ENCODE measurements around the gene SIX5. TPM values are rescaled to one million over a fixed set of nuclear protein-coding genes. Genes with fewer than 3 reads are reported as not detected.

Gene SIX5
- total RNA-seq, 1 experiment from 2014 or later = 9.3 TPM

DNA sequence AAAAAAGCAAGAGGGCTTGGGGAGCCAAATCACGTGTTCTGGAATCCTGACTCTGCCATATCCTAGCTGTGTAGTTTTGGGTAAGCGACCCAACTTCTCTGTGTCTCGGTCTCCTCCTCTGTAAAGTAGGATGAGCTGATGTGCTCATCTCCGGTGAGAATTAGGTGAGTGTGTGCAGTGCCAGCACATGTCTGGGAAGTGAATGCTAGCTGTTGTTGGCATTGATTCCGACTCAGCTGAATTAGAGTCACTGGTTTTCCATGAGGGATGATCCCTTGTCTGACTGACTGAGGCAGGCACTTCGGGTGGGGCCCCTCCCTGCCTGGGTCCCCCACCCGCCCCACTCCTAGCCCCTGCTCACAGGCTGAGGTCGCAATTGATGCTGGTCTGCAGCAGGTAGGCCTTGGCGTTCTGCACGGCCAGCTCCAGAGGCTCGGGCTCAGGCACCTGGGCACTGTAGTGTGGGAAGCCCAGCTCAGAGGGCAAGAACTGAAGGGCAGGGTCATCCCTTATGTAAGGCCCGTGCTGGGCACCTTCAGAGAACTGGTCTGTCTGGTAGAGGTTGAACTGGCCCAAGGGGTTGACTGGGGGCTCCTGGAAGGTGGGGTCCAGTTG lies 45.2 kb upstream of the SIX5 start:
- BruUV-seq (replicated peaks) = no TSS peak
- no peak overlapping the region for H3K4me2 ChIP-seq (ENCODE audit: low read length)
- ChIA-PET POLR2A (ENCODE audit: unreplicated experiment) (no interaction called here), CTCF (no interaction called here)
- H4K20me1 ChIP-seq (ENCODE audit: low read length) = no peaks in the 10 kb centered on the region
- no peaks in the 10 kb centered on the region for H3F3A ChIP-seq (ENCODE audit: low read length, unreplicated experiment)
- no peaks in the 10 kb centered on the region for H3K9me3 ChIP-seq (ENCODE audit: low read length)
- DNase-seq = no peak
- H3K4me1 ChIP-seq (ENCODE audit: insufficient read depth, low read length) = peaks cover 7% of the 10 kb centered on the region
- H3K36me3 ChIP-seq (ENCODE audit: low read depth, low read length) = no peaks in the 10 kb centered on the region; the same call in 1 of the 2 replicates
- no peaks in the 10 kb centered on the region for H3K9me2 ChIP-seq (replicated peaks; ENCODE audit: low read length)
- TF ChIP-seq EZH2 (IDR thresholded peaks at IDR 0.05; ENCODE audit: low read length, unreplicated experiment) = no peak
- TF ChIP-seq, protein P1, sequence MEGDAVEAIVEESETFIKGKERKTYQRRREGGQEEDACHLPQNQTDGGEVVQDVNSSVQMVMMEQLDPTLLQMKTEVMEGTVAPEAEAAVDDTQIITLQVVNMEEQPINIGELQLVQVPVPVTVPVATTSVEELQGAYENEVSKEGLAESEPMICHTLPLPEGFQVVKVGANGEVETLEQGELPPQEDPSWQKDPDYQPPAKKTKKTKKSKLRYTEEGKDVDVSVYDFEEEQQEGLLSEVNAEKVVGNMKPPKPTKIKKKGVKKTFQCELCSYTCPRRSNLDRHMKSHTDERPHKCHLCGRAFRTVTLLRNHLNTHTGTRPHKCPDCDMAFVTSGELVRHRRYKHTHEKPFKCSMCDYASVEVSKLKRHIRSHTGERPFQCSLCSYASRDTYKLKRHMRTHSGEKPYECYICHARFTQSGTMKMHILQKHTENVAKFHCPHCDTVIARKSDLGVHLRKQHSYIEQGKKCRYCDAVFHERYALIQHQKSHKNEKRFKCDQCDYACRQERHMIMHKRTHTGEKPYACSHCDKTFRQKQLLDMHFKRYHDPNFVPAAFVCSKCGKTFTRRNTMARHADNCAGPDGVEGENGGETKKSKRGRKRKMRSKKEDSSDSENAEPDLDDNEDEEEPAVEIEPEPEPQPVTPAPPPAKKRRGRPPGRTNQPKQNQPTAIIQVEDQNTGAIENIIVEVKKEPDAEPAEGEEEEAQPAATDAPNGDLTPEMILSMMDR (conservative IDR thresholded peaks at IDR 0.05; ENCODE audit: low read depth, low read length) = no peak
- no peak for TF ChIP-seq EZH2phosphoT487 (IDR thresholded peaks at IDR 0.05; ENCODE audit: borderline replicate concordance, low read length)
- H2AFZ ChIP-seq (ENCODE audit: low read length) = no peak overlapping the region
- H3K9ac ChIP-seq (ENCODE audit: low read length) = no peak overlapping the region
- H3K27ac ChIP-seq (ENCODE audit: low read length) = no peak overlapping the region
- no peak for ATAC-seq
- no peaks in the 10 kb centered on the region for H3K79me2 ChIP-seq (ENCODE audit: low read length)
- intact Hi-C loops (cut with micrococcal nuclease) = no loop called here
- H3K4me3 ChIP-seq (ENCODE audit: low read length) = no peak overlapping the region
- H3K27me3 ChIP-seq (ENCODE audit: low read length) = no peaks in the 10 kb centered on the region

DNA sequence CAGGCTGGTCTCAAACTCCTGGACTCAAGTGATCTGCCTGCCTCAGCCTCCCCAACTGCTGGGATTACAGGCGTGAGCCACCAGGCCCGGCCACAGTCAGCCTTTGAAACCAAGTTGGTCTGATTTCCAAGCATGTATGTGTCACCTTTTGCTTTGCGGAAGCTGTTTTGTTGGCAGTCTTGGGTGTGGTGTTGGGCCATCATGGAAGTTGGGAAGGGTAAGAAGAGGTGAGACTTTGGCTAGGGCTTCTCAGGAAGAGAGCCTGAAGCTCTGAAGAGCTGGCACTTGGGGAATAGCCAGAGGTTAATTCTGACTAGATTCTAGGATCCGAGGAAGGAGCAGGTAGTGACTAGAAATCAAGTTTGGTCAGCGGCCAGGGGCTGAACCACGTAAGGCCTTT lies 43.2 kb upstream of the SIX5 start:
- Histone ChIP-seq H3K9me3 (ENCODE audit: low read length) (no peaks in the 10 kb centered on the region), H3K9me2 (replicated peaks; ENCODE audit: low read length) (no peaks in the 10 kb centered on the region), H4K20me1 (ENCODE audit: low read length) (no peaks in the 10 kb centered on the region), H3K9ac (ENCODE audit: low read length) (no peak overlapping the region), H3K4me1 (ENCODE audit: insufficient read depth, low read length) (peaks cover 7% of the 10 kb centered on the region), H3K4me3 (ENCODE audit: low read length) (no peak overlapping the region), H3F3A (ENCODE audit: low read length, unreplicated experiment) (no peaks in the 10 kb centered on the region), H3K79me2 (ENCODE audit: low read length) (no peaks in the 10 kb centered on the region), H3K36me3 (ENCODE audit: low read depth, low read length) (no peaks in the 10 kb centered on the region; the same call in 1 of the 2 replicates), H3K27ac (ENCODE audit: low read length) (no peak overlapping the region), H2AFZ (ENCODE audit: low read length) (no peak overlapping the region), H3K27me3 (ENCODE audit: low read length) (no peaks in the 10 kb centered on the region), H3K4me2 (ENCODE audit: low read length) (no peak overlapping the region)
- BruUV-seq (replicated peaks) = no TSS peak
- intact Hi-C loops (cut with micrococcal nuclease) = no loop called here
- ChIA-PET CTCF (no interaction called here), POLR2A (ENCODE audit: unreplicated experiment) (interaction anchor here (0.7 kb wide), 1 partner anchor 91 kb away, joined by 6 read pairs; no protein-coding TSS in a partner anchor)
- no peak for ATAC-seq
- no peak for TF ChIP-seq EZH2phosphoT487 (IDR thresholded peaks at IDR 0.05; ENCODE audit: borderline replicate concordance, low read length)
- TF ChIP-seq EZH2 (IDR thresholded peaks at IDR 0.05; ENCODE audit: low read length, unreplicated experiment) = no peak
- TF ChIP-seq, protein P1 (conservative IDR thresholded peaks at IDR 0.05; ENCODE audit: low read depth, low read length) = no peak
- DNase-seq = no peak

DNA sequence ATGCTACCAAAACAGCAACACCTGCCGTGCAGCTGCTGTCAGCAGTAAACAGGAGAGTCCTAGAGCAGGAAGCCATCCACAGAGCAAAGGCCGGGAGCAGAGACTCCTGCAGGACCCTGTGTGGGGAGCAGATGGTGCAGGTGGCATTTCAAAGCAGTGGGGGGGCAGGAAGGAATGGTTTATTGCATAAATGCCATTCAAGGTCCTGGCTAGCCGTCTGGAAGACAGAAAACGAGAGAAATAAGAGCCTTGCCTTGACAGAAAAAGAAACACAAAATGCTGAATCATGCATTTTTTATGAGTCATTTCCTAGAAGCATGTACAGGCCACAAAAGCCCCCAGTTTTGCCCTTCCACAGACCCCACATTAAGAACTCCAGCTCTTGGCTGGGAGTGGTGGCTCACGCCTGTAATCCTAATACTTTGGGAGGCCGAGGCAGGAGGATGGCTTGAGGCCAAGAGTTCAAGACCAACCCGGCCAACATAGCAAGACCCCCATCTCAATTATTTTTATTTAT lies 40.6 kb upstream of the SIX5 start:
- no peak overlapping the region for H3K9ac ChIP-seq (ENCODE audit: low read length)
- H2AFZ ChIP-seq (ENCODE audit: low read length) = peak overlapping the region; percentile 69

More for the DNA sequence above, 40.6 kb upstream of the SIX5 start:
- H3K79me2 ChIP-seq (ENCODE audit: low read length) = no peaks in the 10 kb centered on the region
- H3K9me3 ChIP-seq (ENCODE audit: low read length) = no peaks in the 10 kb centered on the region
- H3K36me3 ChIP-seq (ENCODE audit: low read depth, low read length) = no peaks in the 10 kb centered on the region
- DNase-seq (peak; percentile 58), ATAC-seq (peak; percentile 51)
- H3K4me2 ChIP-seq (ENCODE audit: low read length) = peak overlapping the region; percentile 68
- no peaks in the 10 kb centered on the region for H3F3A ChIP-seq (ENCODE audit: low read length, unreplicated experiment)
- H4K20me1 ChIP-seq (ENCODE audit: low read length) = no peaks in the 10 kb centered on the region
- no peaks in the 10 kb centered on the region for H3K9me2 ChIP-seq (replicated peaks; ENCODE audit: low read length)
- no peak overlapping the region for H3K4me3 ChIP-seq (ENCODE audit: low read length)
- CTCF ChIA-PET = no interaction called here
- peak overlapping the region; percentile 54 for H3K27ac ChIP-seq (ENCODE audit: low read length)
- peaks cover 7% of the 10 kb centered on the region for H3K4me1 ChIP-seq (ENCODE audit: insufficient read depth, low read length)
- POLR2A ChIA-PET (ENCODE audit: unreplicated experiment) = no interaction called here
- TF ChIP-seq EZH2phosphoT487 (IDR thresholded peaks at IDR 0.05; ENCODE audit: borderline replicate concordance, low read length) (no peak), EZH2 (IDR thresholded peaks at IDR 0.05; ENCODE audit: low read length, unreplicated experiment) (no peak)
- TF ChIP-seq, protein P1 (conservative IDR thresholded peaks at IDR 0.05; ENCODE audit: low read depth, low read length) = no peak
- BruUV-seq (replicated peaks) = no TSS peak
- H3K27me3 ChIP-seq (ENCODE audit: low read length) = no peaks in the 10 kb centered on the region
- intact Hi-C loops (cut with micrococcal nuclease) = no loop called here
